K562 (cell line): Measurements from ENCODE around the gene TRPM2. TPM values are rescaled to one million over a fixed set of nuclear protein-coding genes. Genes with fewer than 3 reads are reported as not detected.
A peak's percentile ranks its signal among the peaks of the same experiment; 100 is the strongest.

Experiments used
- DDX20 ChIP-seq: fragments of 450-650 bp; IDR thresholded peaks from 2 replicates; pipeline ENCODE4 v1.6.1; 2016; ENCODE audit warnings: missing genetic modification characterization, low read depth, mild to moderate bottlenecking, missing compliant biosample characterization, moderate library complexity
- HNRNPH1 ChIP-seq: fragments of 200-400 bp; formaldehyde crosslinking; optimal IDR thresholded peaks from 2 replicates; pipeline ENCODE3; 2017; ENCODE audit warnings: low read depth, mild to moderate bottlenecking, low read length, moderate library complexity
- L3MBTL2 ChIP-seq: fragments of 450-650 bp; IDR thresholded peaks from 2 replicates; pipeline ENCODE4 v1.6.1; 2016; ENCODE audit warnings: mild to moderate bottlenecking, moderate library complexity
- MTA2 ChIP-seq: fragments of 450-650 bp; IDR thresholded peaks from 2 replicates; pipeline ENCODE4 v1.6.1; 2016; ENCODE audit warnings: low read depth
- MYBL2 ChIP-seq, 2 experiments: fragments of 450-650 bp in 1 of 2; sonication (generic) in 1 of 2; formaldehyde crosslinking in 1 of 2; IDR thresholded peaks; 2 replicates each; pipeline versions ENCODE4 v1.6.1 to v1.8.1; 2017 to 2022; ENCODE audit warnings: borderline replicate concordance in 1 of 2, inconsistent platforms in 1 of 2, low read depth in 1 of 2, mild to moderate bottlenecking in 1 of 2, missing genetic modification reagents in 1 of 2, moderate library complexity in 1 of 2
- NFATC3 ChIP-seq: fragments of 450-650 bp; IDR thresholded peaks from 2 replicates; pipeline ENCODE4 v1.6.1; 2017; ENCODE audit warnings: mild to moderate bottlenecking
- NFIC ChIP-seq: fragments of 450-650 bp; IDR thresholded peaks from 2 replicates; pipeline ENCODE4 v1.6.1; 2017; ENCODE audit warnings: mild to moderate bottlenecking, inconsistent platforms
- SMAD4 ChIP-seq: fragments of 250-450 bp; sonication (Bioruptor Pico); conservative IDR thresholded peaks from 2 replicates; pipeline ENCODE4 v1.8.0; 2021; ENCODE audit warnings: inconsistent platforms, mild to moderate bottlenecking, moderate library complexity
- SMARCE1 ChIP-seq: fragments of 450-650 bp; IDR thresholded peaks from 2 replicates; pipeline ENCODE4 v1.7.1; 2016; ENCODE audit warnings: mild to moderate bottlenecking
- polyA plus RNA-seq, 8 experiments: library from polyadenylated mRNA; depleted of rRNA in 4 of 8; stranded (reverse) in 5 of 8; unstranded in 3 of 8; fragments of >200 nt; fragmentation: Nextera tagmentation in 2 of 8; fragmentation: Illumina TruSeq in 1 of 8; extraction: Ambion mirVana in 2 of 8; extraction: Trizol in 1 of 8; gene quantifications; 2 replicates each; pipeline versions ENCODE4 v1.2.1 to v1.2.3, GENCODE V29; 2011 to 2014; ENCODE audit warnings: inconsistent platforms in 1 of 8, missing spikeins in 1 of 8
- total RNA-seq, 7 experiments: library from RNA; depleted of rRNA in 6 of 7; stranded (reverse); fragments of >200 nt in 6 of 7; fragmentation: Illumina TruSeq in 2 of 7; extraction: Trizol in 2 of 7; gene quantifications; 2 replicates each; pipeline versions ENCODE4 v1.2.1 to v1.2.3, GENCODE V29; 2011 to 2021; ENCODE audit warnings: low replicate concordance in 1 of 7
- TF ChIP-seq, protein P1 (sequence below): fragments of 200-600 bp; sonication (generic); IDR thresholded peaks from one replicate; pipeline ENCODE4 v1.6.1; 2012; ENCODE audit warnings: mild to moderate bottlenecking, low read depth, low read length, inconsistent platforms
- TF ChIP-seq, protein P2 (sequence below): fragments of 250-450 bp; sonication (Bioruptor Pico); IDR thresholded peaks from 2 replicates; pipeline ENCODE4 v1.8.0; 2022; ENCODE audit warnings: moderate library complexity, mild to moderate bottlenecking, inconsistent platforms
- TF ChIP-seq, protein P3 (sequence below): sonication (generic); formaldehyde crosslinking; IDR thresholded peaks from 2 replicates; pipeline ENCODE4 v1.8.1; 2023; ENCODE audit warnings: mild to moderate bottlenecking, missing genetic modification reagents, moderate library complexity

Gene TRPM2
- total and polyA plus RNA-seq, 9 of the 15 experiments (the other 6 are each of a cell fraction or from before 2014, with no cell fraction given) = 0.33 to 2.1 (median 0.98) TPM; not detected in 2

DNA sequence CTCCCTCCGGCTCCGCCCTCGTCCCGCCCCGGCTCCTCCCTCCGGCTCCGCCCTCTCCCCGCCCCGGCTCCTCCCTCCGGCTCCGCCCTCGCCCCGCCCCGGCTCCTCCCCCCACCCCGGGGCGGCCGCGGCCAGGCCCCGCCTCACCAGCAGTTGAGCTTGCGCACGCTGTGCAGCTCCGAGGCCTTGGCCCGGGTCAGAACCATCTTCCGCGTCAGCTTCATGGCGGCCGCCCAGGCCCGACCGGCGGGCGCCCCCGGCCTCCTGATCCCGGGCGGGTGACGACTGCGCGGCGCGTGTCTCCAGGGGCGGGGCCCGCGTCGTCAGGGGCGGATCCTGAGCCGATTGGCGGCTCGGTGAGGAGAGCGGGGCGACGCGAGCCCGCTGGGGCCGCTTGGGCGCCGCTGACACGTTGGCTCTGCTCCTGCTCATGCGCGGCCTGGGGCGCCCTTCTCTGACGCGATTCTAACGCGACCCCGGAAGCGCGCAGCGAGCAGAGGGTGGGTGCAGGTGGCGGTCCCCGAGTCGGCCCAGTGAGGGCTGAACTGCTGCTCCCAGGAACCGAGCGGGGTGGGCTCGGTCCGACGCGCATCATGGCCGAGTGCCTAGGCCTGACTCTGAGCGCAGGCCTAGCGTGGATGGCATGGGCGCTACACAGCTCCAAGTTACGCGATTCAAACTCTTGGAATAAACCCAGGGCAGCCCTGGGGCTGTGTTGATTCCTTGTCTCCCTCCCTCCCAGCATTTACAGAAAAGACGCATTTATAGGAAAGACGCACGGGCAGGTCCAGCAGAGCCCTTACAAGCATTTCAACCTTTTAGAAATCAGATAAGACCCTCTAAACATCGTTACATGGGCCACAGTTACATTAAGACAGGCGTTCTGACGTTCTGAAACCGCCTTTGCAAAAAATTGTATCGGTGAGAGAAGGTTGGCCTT, 14.2 kb upstream of the TRPM2 start, which contains the start of gene CFAP410 (continued):
- TF ChIP-seq MTA2 (no peak), NFIC (peak; percentile 64), NFATC3 (no peak), HNRNPH1 (no peak), SMARCE1 (no peak), MYBL2 (IDR thresholded peaks at IDR 0.05; ENCODE audit: low read depth) (no peak), MYBL2 (CRISPR knock-in tag; IDR thresholded peaks at IDR 0.05; ENCODE audit: borderline replicate concordance) (no peak), SMAD4 (CRISPR knock-in tag) (no peak), L3MBTL2 (peak; percentile 79), DDX20 (tag) (no peak)
- TF ChIP-seq, protein P1, sequence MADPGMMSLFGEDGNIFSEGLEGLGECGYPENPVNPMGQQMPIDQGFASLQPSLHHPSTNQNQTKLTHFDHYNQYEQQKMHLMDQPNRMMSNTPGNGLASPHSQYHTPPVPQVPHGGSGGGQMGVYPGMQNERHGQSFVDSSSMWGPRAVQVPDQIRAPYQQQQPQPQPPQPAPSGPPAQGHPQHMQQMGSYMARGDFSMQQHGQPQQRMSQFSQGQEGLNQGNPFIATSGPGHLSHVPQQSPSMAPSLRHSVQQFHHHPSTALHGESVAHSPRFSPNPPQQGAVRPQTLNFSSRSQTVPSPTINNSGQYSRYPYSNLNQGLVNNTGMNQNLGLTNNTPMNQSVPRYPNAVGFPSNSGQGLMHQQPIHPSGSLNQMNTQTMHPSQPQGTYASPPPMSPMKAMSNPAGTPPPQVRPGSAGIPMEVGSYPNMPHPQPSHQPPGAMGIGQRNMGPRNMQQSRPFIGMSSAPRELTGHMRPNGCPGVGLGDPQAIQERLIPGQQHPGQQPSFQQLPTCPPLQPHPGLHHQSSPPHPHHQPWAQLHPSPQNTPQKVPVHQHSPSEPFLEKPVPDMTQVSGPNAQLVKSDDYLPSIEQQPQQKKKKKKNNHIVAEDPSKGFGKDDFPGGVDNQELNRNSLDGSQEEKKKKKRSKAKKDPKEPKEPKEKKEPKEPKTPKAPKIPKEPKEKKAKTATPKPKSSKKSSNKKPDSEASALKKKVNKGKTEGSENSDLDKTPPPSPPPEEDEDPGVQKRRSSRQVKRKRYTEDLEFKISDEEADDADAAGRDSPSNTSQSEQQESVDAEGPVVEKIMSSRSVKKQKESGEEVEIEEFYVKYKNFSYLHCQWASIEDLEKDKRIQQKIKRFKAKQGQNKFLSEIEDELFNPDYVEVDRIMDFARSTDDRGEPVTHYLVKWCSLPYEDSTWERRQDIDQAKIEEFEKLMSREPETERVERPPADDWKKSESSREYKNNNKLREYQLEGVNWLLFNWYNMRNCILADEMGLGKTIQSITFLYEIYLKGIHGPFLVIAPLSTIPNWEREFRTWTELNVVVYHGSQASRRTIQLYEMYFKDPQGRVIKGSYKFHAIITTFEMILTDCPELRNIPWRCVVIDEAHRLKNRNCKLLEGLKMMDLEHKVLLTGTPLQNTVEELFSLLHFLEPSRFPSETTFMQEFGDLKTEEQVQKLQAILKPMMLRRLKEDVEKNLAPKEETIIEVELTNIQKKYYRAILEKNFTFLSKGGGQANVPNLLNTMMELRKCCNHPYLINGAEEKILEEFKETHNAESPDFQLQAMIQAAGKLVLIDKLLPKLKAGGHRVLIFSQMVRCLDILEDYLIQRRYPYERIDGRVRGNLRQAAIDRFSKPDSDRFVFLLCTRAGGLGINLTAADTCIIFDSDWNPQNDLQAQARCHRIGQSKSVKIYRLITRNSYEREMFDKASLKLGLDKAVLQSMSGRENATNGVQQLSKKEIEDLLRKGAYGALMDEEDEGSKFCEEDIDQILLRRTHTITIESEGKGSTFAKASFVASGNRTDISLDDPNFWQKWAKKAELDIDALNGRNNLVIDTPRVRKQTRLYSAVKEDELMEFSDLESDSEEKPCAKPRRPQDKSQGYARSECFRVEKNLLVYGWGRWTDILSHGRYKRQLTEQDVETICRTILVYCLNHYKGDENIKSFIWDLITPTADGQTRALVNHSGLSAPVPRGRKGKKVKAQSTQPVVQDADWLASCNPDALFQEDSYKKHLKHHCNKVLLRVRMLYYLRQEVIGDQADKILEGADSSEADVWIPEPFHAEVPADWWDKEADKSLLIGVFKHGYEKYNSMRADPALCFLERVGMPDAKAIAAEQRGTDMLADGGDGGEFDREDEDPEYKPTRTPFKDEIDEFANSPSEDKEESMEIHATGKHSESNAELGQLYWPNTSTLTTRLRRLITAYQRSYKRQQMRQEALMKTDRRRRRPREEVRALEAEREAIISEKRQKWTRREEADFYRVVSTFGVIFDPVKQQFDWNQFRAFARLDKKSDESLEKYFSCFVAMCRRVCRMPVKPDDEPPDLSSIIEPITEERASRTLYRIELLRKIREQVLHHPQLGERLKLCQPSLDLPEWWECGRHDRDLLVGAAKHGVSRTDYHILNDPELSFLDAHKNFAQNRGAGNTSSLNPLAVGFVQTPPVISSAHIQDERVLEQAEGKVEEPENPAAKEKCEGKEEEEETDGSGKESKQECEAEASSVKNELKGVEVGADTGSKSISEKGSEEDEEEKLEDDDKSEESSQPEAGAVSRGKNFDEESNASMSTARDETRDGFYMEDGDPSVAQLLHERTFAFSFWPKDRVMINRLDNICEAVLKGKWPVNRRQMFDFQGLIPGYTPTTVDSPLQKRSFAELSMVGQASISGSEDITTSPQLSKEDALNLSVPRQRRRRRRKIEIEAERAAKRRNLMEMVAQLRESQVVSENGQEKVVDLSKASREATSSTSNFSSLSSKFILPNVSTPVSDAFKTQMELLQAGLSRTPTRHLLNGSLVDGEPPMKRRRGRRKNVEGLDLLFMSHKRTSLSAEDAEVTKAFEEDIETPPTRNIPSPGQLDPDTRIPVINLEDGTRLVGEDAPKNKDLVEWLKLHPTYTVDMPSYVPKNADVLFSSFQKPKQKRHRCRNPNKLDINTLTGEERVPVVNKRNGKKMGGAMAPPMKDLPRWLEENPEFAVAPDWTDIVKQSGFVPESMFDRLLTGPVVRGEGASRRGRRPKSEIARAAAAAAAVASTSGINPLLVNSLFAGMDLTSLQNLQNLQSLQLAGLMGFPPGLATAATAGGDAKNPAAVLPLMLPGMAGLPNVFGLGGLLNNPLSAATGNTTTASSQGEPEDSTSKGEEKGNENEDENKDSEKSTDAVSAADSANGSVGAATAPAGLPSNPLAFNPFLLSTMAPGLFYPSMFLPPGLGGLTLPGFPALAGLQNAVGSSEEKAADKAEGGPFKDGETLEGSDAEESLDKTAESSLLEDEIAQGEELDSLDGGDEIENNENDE = no peak
- TF ChIP-seq, protein P2, sequence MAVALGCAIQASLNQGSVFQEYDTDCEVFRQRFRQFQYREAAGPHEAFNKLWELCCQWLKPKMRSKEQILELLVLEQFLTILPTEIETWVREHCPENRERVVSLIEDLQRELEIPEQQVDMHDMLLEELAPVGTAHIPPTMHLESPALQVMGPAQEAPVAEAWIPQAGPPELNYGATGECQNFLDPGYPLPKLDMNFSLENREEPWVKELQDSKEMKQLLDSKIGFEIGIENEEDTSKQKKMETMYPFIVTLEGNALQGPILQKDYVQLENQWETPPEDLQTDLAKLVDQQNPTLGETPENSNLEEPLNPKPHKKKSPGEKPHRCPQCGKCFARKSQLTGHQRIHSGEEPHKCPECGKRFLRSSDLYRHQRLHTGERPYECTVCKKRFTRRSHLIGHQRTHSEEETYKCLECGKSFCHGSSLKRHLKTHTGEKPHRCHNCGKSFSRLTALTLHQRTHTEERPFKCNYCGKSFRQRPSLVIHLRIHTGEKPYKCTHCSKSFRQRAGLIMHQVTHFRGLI (CRISPR knock-in tag) = peak; percentile 47; the same call in 1 of the 2 replicates
- TF ChIP-seq, protein P3, sequence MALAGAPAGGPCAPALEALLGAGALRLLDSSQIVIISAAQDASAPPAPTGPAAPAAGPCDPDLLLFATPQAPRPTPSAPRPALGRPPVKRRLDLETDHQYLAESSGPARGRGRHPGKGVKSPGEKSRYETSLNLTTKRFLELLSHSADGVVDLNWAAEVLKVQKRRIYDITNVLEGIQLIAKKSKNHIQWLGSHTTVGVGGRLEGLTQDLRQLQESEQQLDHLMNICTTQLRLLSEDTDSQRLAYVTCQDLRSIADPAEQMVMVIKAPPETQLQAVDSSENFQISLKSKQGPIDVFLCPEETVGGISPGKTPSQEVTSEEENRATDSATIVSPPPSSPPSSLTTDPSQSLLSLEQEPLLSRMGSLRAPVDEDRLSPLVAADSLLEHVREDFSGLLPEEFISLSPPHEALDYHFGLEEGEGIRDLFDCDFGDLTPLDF = peak; percentile 80; the same call in 1 of the 2 replicates
